LoVo (cell line): ENCODE measurements around the gene MMP15.
"Not testable (repeated sequence)": the region's sequence is repeated elsewhere in the genome, so short reads cannot be mapped to it uniquely, and the experiment has no call there.

ENCODE experiments used
- DNase-seq: peaks from one replicate; pipeline ENCODE4 v3.0.0-alpha.2; 2016; ENCODE audit warnings: low spot score

MMP15 gene

DNA sequence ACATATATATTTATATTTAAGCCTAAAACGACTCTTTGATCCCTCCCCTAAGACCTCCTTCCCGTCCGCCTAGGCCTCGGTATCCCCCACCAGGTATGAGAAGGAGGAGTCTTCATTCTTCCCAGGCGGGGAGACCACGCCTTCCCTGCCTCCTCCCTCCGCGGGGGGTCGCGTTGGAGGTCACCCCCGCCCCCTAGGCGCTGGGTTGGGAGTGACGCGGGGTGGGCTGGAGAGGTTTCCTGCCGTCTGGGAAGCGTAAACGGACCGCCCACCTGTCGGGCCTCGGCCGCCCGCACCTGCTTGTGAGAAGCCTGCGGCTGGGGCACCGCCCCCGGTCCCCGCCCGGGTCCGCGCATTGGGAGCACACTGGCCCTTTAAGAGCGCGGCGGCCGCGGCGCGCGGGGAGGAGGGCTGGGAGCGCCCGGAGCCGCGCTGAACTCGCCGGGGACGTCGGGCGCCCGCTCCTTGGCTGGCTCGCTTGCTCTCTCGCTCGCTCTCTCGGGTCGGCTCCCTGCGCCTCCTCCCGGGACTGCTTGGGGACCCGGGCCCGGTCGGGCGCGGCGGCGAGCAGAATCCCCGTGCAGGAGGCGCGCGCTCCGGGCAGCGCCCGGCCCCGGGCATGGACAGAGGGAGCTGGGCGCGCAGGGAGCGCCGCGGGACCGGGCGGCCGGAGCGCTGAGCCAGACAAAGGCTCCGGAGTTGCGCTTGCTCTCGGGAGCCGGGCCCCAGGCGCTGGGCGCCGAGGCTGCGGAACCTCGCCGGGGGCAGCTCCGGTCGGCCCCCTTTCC is at the start of gene MMP15:
Gene MMP15 (plus strand): TSS at position 404 of the 788 bp plus-strand sequence. CDS start 597 bp downstream, outside the sequence.
- DNase-seq, result peak; percentile 93

DNA sequence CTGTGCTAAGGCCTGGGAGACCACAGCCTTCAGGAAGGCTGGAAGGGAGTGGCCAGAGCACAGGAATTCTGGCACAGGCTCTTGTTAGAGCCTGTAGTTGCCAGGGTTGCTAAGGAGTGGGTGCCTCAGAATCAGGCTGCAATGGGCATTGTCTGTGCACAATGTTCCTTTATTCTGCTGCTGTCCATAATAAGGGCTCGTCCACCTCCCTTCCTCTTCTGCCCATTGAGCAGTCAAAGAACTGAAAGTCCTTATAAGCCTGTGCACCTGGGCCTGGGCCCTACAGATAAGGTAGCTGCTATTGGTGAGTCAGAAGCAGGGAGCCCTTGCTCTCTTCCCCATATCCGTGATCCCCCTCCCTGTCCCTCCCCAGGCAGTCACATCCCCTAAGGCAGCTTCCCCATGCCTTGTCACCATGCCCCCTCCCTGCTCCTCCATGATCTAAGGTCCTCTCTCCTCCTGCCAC is 49.2 kb upstream of the MMP15 start:
- no peak for DNase-seq

DNA sequence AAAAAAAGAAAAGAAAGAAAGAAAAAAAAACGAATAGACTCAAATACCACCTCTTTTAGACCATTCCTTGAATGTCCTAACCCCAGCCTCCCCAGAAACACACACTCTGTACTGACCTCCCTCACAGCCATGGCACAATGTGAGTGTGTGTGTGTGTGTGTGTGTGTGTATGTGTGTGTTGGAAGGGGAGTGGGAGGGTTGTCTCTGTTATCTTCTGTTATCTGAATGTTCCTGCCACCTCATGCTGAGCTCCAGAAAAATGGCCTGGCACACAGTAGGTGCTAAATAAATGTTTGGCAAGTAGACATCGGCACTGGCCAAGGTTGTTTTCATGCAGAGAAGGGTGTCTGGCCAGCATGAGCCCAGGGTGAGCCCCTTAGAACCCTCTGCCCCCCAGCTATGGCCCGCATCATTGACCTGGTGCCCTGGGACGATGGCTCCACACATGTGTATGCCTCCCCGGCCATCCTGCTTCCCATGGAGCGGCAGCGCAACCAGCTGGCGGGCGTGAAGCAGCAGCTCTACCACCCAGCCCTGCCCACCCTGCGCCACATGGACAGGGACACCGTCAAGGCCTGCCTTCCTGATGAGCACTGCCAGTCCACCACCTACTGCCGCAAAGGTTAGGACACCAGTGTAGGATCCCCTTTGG is 48.0 kb upstream of the MMP15 start:
- DNase-seq, result no peak

DNA sequence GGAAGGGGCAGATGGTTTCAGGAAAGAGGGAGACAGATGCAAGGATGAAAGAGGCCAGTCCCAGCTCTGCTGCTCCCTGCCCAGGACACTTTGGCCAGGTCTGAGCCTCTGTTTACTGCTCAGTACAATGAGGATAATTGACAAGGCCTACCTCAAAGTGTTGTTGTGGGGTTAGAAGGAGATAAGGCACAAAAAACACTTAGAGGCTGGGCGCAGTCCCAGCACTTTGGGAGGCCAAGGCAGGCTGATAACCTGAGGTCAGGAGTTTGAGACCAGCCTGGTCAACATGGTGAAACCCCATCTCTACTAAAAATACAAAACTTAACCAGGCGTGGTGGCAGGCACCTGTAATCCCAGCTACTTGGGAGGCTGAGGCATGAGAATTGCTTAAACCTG is 47.5 kb upstream of the MMP15 start:
- DNase-seq, result not testable (repeated sequence)

DNA sequence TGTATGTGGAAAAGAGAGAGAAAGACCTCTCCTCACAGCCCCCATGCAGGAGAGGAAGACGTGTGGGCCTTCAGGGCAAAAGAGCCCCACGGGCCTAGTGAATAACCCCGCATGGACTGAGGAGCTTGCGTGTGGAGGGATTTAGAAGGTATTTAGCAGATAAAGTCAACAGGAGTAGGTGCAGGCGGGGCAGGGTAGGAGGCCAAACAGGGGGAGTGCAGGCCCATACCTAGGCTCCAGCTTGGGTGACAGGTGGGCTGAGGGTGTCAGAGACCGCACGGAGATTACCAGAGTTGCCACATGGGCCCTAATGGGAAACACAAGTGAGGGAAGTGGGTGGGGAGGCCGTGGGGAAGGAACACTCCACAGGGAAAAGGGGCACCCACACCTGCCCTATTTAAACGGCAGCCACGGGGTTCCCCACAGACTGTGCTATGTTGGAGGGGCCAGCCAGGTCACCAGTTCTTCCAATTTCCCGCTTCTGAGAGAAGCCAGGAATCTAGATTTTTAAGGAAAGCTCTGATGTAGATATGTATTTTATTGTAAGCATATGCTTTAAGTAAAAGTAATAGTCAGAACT is 46.5 kb upstream of the MMP15 start:
- no peak for DNase-seq

DNA sequence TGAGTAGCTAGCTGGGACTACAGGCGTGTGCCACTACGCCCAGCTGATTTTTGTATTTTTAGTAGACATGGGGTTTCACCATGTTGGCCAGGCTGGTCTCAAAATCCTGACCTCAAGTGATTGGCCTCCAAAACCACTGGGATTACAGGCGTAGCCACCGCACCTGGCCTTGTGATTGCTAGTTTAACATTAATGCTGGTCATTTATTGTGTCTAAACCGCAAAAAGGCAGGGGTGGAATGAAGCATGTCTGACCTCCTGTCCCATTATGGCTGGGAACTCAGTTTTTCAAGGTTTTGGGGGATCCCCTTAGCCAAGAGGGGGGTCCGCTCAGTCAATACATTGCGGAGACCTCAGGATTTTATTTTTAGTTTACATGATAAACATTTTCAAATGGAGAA is 43.9 kb upstream of the MMP15 start:
- DNase-seq, result no peak

DNA sequence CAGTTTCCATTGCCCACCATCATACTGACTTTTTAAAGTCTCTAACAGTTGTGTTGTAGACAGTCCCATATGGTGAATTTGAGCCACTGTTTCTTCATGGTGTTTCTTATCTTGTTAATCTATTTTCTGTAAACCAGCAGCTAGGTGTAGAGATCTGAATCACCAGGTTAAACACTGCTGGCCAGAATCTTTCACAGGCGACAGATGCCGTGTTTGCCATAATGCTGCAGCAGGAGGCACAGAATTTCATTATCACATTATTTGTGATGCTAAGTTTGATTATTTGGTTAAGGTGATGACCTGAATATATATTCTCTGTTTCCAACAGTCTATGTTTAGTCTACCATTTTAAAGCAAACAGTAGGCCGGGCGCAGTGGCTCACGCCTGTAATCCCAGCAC is 43.2 kb upstream of the MMP15 start:
- DNase-seq, result no peak

DNA sequence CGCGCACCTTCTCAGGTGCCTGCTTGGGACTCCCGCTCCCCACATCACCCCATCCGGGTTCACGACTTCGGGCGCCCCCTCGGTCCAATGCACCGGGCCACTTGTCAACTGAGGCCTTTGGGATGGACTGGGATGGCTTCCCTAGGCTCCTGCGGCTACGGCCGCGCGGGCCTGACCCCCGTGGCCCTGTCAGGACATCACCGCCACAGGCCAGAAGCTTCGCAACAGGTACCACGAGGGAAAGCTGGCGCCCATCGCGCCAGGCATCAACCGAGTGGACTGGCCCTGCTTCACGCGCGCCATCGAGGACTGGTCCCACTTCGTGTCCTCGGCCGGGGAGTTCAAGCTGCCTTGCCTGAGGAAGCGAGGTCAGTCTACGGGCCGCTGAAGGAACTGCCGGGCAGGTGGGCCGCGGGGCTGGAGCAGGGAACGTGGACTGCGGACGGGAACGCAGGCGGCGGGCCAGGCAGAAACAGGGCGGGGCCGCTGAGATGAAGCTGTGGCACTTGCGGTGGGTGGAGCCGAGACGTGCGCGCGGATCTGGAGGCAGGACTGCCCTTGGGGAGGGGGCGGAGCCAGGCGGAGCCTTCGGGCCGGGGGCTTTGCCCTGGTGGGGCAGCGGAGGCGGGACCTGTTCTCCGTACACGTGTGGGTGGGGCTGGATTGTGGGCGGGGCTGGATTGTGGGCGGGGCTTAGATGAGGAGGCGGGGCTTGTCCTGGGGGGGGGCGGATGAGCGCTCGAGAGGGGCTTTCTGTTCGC is 40.9 kb upstream of the MMP15 start:
- DNase-seq, result no peak

DNA sequence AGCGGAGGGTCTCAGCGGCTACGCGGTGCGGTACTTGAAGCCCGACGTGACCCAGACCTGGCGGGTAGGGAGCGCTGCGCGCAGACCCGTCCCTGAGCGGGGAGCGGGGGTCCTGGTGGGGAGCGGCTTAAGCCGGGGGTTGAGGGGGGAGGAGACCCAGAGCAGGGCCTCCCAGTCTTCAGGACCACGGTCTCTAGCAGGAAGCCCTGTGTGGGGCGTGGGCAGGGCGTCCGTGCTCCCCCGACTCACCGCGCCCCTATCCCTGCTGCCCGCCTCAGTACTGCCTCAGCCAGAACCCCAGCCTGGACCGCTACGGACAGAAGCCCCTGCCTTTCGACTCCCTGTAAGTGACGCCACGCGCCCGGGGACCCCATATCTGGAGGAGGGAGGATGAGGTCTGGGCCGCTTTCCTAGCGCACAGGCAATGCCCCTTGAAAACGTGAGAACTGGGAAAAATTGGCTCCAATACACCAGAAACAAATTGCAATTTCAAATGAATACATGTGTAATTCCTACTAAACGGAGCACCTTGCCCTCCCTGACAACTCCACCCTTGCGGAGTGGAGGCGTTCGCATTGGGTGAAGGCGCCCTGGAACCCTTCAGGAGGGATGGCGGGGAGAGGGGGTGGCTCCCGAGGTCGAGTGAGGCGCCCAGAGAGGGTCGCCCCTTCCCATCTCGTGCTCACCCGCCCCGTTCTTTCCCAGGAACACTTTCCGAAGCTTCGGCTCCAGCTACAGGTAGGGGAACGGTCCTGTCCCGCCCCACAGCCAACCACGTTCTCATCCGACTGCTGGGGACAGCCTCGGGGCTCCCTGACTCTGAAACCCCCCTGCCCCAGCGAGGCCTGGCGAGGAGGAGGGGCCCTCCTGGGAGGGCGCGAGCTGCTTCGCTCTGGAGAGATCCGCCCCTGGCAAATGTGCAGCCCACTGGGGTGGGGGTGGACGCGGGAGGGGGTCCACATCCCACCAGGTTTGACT is 40.1 kb upstream of the MMP15 start:
- DNase-seq, result no peak

DNA sequence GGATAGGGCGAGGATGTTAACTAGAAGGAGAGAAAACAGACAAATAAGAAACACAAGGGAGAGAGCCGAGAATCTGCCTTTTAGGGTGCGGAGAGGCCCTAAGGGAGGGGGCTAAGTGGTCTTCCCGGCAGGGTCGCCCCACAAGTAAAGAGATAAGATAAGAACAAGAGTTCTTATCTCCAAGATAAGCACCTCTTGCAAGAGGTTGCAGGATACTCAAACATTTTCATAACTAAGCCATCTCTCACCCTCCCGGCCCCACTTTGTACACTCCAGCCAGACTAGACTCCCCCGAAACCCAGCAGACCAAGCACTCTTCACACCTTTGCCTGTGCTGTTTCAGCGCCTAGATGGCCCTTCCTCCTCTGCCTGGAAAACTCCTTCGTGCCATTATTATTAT is 39.4 kb upstream of the MMP15 start:
- no peak for DNase-seq

DNA sequence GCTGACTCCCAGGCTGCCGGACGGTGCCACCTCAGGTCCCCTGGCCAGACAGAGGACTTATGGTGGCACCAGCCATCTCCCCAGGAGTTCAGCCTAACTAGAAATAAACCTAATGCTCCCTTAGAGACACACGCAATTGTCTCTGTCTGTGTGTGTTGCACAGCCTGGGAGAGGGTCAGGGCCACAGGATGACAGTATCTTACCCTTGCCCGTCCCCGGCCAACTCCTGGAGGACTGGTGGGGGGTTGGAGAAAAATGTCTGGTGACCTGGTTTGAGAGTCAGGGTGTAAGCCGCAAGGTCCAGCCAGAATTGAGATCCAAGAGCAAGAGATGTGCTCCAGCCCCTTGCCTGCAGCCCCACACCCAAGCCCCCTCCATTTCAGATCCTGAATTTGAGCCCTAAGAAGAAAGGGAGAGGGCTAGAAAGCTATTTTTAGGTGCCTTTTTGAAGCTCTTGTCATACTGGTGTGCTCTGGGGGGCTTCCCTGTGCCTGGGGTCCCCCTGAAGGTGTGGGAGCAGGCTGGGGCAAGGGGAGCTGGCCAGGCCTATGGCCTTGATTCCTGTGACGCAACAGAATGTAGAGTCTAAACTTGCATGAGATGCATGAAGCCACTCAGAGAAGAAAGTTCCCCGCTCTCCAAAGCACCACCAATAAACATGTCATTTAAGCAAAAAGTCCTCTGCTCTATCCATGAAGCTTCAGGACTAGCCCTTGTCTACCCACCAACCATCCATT is 37.9 kb upstream of the MMP15 start:
- no peak for DNase-seq

DNA sequence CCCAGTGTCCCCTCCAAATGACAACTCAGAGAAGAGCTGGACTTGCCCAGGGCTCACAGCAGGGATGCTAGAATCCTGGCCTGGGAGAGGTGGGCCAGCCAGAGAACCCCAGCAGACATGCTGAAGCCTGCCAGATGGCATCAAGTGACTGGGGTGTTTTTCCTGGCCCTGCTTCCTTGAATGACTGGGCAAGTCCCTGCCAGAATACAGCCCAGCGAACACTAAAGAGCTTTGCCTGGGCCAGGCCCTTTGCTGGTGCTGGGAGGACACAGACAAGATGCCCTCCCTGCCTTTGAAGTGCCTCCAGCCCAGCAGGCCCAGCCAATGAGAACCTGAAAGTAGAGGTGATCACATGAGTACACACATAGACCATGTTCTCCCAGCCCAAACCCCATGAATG is 36.6 kb upstream of the MMP15 start:
- peak; percentile 21 for DNase-seq

DNA sequence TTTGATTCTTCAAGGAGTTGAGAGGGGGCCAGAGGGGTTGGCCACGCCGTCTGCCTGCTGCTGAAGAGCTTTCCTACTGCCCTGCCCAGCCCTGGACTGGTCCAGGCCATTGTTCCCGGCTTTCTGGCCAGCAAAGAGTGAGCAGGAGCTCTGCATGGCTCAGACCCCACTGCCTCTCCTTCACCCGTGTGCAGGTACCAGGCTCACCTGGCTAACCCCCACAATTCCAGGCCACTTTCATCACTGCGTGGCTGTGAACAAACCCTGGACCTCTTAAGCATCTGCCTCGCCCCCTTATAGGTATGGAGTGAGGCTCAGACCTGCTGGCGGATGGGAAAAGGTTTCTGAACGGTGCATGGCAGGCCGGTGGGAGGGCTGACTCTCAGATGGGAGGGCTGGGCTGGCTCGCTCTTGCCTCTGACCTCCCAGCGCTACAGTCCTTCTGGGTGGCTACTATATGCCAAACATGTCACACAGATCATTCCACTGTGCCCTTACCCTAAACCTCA is 33.9 kb upstream of the MMP15 start:
- no peak for DNase-seq

DNA sequence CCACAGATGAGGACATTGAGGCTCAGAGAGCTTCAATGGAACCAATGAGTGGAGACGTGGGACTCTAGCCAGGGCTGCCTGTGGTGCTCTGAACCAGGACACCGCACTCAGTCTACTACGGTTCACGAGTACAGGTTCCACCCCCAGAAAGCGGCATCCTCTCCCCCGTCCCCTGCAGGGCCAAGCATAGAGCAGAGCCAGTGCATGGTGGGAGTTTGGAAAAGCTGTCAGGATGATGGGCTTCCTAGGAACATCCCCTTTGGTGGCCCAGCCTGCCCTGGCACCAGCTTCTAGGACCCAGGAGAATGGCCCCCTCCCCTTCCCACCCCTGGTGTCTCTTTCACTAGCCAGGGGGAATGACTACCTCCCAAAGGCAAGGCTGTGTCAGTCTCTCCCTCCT is 33.5 kb upstream of the MMP15 start:
- no peak for DNase-seq

DNA sequence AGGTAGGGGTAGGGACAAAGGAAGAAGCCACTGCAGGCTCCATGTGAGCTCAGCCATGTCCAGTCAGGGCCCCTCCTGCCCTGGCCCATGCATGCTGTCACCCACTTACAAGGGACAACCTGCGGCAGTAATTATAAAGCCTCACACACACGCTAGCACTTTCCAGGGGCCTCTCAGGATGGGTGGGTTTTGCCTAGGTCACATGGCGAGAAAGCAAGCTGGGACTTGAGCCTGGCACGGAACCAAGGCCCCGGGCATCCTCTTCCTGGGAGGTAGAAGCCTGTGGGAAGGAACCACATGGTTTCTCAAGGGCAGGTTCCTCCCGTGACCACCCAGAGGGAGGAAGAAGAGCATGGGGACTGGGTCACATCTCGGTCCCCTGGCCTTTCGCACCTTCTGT is 32.1 kb upstream of the MMP15 start:
- DNase-seq, result no peak

DNA sequence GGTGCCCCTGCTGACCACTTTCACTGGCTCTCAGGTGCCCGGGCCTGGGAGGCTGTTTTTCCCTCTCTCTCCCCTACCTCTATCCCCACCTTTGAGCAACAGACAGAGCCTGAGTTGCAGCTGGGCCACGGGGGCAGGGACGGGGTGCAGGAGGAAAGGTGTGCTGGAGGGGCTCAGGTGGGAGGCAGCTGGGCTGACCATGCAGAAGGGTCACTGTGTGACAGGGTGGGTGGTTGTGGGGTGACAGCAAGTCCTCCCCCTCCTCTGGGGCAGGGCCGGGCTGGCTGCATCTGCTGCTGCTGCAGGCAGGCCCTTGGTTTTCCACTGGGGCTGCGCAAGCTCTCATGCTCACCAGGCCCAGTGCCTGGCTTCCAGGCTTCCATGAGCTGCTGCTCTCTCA is 31.7 kb upstream of the MMP15 start:
- DNase-seq, result no peak

DNA sequence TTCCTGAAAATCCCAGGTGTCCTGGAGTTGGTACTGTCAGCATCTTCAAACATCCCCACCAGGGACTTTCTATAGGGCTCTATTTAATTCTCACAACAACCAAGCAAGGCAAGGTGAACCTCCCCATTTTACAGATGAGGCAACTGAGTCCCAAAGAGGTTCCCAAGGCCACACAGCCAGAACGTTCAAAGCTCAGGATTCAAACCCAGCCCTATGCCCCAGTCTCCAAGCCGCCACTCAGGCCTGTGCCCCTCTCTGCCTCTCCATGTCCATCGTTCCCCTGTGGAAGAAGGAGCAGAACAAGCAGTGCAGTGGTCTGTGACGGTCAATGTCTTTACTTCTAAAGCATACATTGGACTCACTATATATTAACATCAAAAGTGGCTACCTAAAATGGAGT is 31.2 kb upstream of the MMP15 start:
- no peak for DNase-seq

DNA sequence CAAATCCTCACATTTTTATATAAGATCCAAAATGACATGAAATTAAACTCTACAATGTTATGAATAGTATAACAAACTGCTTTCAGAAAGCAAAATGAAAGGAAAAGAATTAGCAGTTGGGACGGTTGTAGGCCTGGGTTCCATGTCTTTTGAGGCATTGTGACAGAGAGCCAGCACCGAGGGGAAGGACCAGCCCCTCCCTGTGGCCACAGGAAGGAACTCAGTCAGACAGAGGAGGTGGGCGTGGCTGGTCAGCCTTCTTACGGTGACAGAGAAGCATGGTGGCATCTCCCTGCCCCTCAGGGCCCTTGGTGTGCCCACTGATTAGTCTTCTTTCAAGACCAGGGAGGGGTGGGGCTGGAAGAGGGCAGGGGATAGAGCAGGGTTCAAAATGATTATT is 30.8 kb upstream of the MMP15 start:
- DNase-seq, result peak; percentile 12

DNA sequence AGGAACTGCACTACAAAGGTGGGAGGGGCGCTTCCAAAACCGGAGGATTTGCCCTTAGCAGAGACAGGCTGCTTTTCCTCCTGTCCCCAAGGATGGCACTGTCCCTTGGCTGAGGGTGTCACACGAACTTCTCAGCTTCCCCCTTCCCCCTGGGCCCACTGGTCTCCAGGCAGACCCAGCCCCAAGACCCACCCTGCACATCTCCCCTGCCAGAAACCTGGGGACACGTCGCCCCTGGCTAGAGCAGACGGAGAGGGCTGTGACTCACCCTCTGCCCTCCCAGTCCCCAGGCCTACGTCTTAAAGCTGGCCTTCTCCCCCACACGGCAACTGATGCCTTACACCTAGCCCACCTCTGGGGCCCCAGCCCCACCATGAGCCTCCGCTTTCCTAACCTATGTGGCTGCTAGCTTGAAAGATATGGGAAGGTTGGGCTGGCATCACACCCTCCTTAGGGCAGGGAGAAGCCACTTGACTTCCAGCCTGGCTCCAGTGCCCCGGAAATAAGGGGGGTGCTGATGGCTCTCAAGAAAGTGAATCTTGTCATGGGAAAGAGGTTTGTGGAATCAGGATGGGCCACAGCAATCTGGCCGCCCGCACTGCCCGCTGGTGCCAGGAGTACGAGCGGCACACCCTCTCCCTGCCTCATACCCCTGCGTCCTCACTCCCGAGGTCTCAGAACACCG is 29.7 kb upstream of the MMP15 start:
- no peak for DNase-seq
